OCI-LY1 (cell line): ENCODE measurements around the gene CD3G.

Experiments used
- H2AFZ ChIP-seq: fragments of 200-600 bp; sonication (generic), shearing (Covaris generic); 2 replicates; pipeline ENCODE4 v1.6.0; 2014; ENCODE audit warnings: antibody characterized with exemption, mild to moderate bottlenecking, low read length
- H3F3A ChIP-seq: fragments of 200-600 bp; sonication (generic), shearing (Covaris generic); 2 replicates; pipeline ENCODE4 v1.6.0; 2014; ENCODE audit warnings: mild to moderate bottlenecking, antibody characterized with exemption, low read length, moderate library complexity; ENCODE audit not compliant: insufficient read depth
- H3K27ac ChIP-seq: fragments of 200-600 bp; sonication (generic); 2 replicates; pipeline ENCODE4 v1.5.1; 2014; ENCODE audit warnings: low read length, mixed run types, mild to moderate bottlenecking, low read depth; ENCODE audit not compliant: poor library complexity, severe bottlenecking
- H3K27me3 ChIP-seq: fragments of 200-600 bp; sonication (generic); 2 replicates; pipeline ENCODE4 v1.6.0; 2014; ENCODE audit warnings: antibody characterized with exemption, mild to moderate bottlenecking, low read length, moderate library complexity; ENCODE audit not compliant: insufficient read depth
- H3K36me3 ChIP-seq: fragments of 200-600 bp; sonication (generic); 2 replicates; pipeline ENCODE4 v1.6.1; 2014; ENCODE audit warnings: mild to moderate bottlenecking, antibody characterized with exemption, low read length, moderate library complexity, mixed read lengths; ENCODE audit not compliant: insufficient read depth
- H3K4me1 ChIP-seq: fragments of 200-600 bp; sonication (generic); 2 replicates; pipeline ENCODE4 v1.5.1; 2014; ENCODE audit warnings: mild to moderate bottlenecking, low read length, moderate library complexity; ENCODE audit not compliant: insufficient read depth, severe bottlenecking
- H3K4me2 ChIP-seq: fragments of 200-600 bp; sonication (generic), shearing (Covaris generic); 2 replicates; pipeline ENCODE4 v1.6.1; 2014; ENCODE audit warnings: low read length
- H3K4me3 ChIP-seq: fragments of 200-600 bp; sonication (generic); 2 replicates; pipeline ENCODE4 v1.5.1; 2014; ENCODE audit warnings: low read length, low read depth, mild to moderate bottlenecking, mixed read lengths; ENCODE audit not compliant: poor library complexity, severe bottlenecking
- H3K79me2 ChIP-seq: fragments of 200-600 bp; shearing (Covaris generic); 2 replicates; pipeline ENCODE4 v1.6.1; 2016; ENCODE audit warnings: mixed run types, low read length, mixed read lengths; ENCODE audit not compliant: insufficient read depth
- H3K9ac ChIP-seq: fragments of 200-600 bp; sonication (generic), shearing (Covaris generic); 2 replicates; pipeline ENCODE4 v1.6.1; 2014; ENCODE audit warnings: mild to moderate bottlenecking, low read length, mixed read lengths
- H3K9me2 ChIP-seq: fragments of 200-600 bp; sonication (generic), shearing (Covaris generic); 2 replicates; pipeline ENCODE4 v1.6.1; 2014; ENCODE audit warnings: low read depth, mild to moderate bottlenecking, low read length, mixed read lengths
- H3K9me3 ChIP-seq: fragments of 200-600 bp; shearing (Covaris generic); 2 replicates; pipeline ENCODE4 v1.6.1; 2014; ENCODE audit warnings: low read length, mixed read lengths
- H4K20me1 ChIP-seq: fragments of 200-600 bp; sonication (generic), shearing (Covaris generic); 2 replicates; pipeline ENCODE4 v1.6.0; 2016; ENCODE audit warnings: mild to moderate bottlenecking, low read length; ENCODE audit not compliant: insufficient read depth
- CTCF ChIP-seq: fragments of 200-600 bp; sonication (generic), shearing (Covaris generic); IDR thresholded peaks from 2 replicates; pipeline ENCODE4 v1.5.1; 2017; ENCODE audit warnings: mild to moderate bottlenecking, antibody characterized with exemption, low read length, moderate library complexity, mixed read lengths
- EZH2 ChIP-seq: fragments of 200-600 bp; sonication (generic), shearing (Covaris generic); IDR thresholded peaks from 2 replicates; pipeline ENCODE4 v1.8.0; 2017; ENCODE audit warnings: borderline replicate concordance, mixed run types, mild to moderate bottlenecking, antibody characterized with exemption, low read length, moderate library complexity, mixed read lengths

Gene CD3G

DNA sequence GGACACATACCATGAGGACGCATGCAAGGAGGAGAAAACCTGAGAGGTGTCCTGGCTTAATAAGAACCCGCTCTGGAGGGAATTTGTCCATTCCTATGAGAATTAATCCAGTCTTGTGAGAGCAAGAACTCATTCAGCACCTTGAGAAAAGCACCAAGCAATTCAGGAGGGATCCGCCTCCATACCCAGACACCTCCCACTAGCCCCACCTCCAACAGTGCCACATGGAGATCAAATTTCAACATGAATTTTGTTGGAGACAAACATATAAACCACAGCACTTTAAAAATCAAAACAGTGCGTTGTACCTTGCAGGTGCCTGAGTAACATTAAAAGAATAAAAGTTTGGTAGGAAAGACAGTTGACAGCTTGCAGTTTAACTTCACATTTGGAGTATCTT, 26.6 kb downstream of the CD3G start:
- Histone ChIP-seq H2AFZ (no peak overlapping the region), H3K4me1 (no peaks in the 10 kb centered on the region), H3F3A (no peaks in the 10 kb centered on the region), H3K4me2 (no peak overlapping the region), H3K79me2 (no peaks in the 10 kb centered on the region), H3K27ac (no peak overlapping the region), H4K20me1 (no peaks in the 10 kb centered on the region), H3K4me3 (no peak overlapping the region), H3K27me3 (no peaks in the 10 kb centered on the region), H3K9ac (no peak overlapping the region), H3K9me2 (no peaks in the 10 kb centered on the region), H3K36me3 (peaks cover 77% of the 10 kb centered on the region), H3K9me3 (no peaks in the 10 kb centered on the region)
- no peak for TF ChIP-seq EZH2
- TF ChIP-seq CTCF = no peak

- no peaks in the 10 kb centered on the region for H4K20me1 ChIP-seq
- no peak overlapping the region for H3K4me3 ChIP-seq
- H2AFZ ChIP-seq = no peak overlapping the region
- H3K79me2 ChIP-seq = no peaks in the 10 kb centered on the region
- no peaks in the 10 kb centered on the region for H3K27me3 ChIP-seq
- H3K36me3 ChIP-seq = peaks cover 79% of the 10 kb centered on the region
- H3K9ac ChIP-seq = no peak overlapping the region
- H3K9me3 ChIP-seq = no peaks in the 10 kb centered on the region
- TF ChIP-seq CTCF = no peak
- no peak for TF ChIP-seq EZH2
- no peaks in the 10 kb centered on the region for H3K9me2 ChIP-seq
- no peak overlapping the region for H3K4me2 ChIP-seq
- no peaks in the 10 kb centered on the region for H3K4me1 ChIP-seq
- H3K27ac ChIP-seq = no peak overlapping the region
- no peaks in the 10 kb centered on the region for H3F3A ChIP-seq
Measured at GRCh38 chr11:118373263-118373662, 29.1 kb downstream of the CD3G start.

DNA sequence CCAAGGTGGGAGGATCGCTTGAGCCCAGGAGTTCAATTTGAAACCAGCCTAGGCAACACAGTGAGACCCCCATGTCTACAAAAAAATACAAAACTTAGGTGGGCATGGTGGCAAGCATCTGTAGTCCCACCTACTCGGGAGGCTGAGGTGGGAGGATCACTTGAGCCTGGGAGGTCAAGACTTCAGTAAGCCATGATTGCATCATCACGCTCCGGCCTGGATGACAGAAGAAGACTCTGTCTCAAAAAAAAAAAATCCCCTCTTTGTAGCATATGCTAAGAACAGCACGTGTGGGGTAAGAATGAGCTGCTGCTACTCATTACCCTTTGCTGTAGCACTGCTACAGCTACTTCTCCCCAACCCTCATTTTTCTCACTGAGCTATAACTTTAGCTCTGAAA, 29.7 kb downstream of the CD3G start:
- Histone ChIP-seq H3K4me2 (no peak overlapping the region), H3K36me3 (peaks cover 79% of the 10 kb centered on the region), H3K79me2 (no peaks in the 10 kb centered on the region), H3K9me2 (no peaks in the 10 kb centered on the region), H3K4me3 (no peak overlapping the region), H2AFZ (no peak overlapping the region), H3K4me1 (no peaks in the 10 kb centered on the region), H3F3A (no peaks in the 10 kb centered on the region), H4K20me1 (no peaks in the 10 kb centered on the region), H3K27me3 (no peaks in the 10 kb centered on the region), H3K27ac (no peak overlapping the region), H3K9ac (no peak overlapping the region), H3K9me3 (no peaks in the 10 kb centered on the region)
- TF ChIP-seq EZH2 (no peak), CTCF (no peak)
